SJCRH30 (cell line): ENCODE results near the gene PELO. TPM values are rescaled to one million over a fixed set of nuclear protein-coding genes. Genes with fewer than 3 reads are reported as not detected.

Experiments used
- DNase-seq, 2 experiments: peaks; one replicate each; pipeline ENCODE4 v3.0.0-alpha.2; 2015 to 2020
- H3K27ac ChIP-seq: fragments of 250-450 bp; sonication (Bioruptor Pico); 2 replicates; pipeline ENCODE4 v1.5.1; 2020; ENCODE audit warnings: mild to moderate bottlenecking, moderate library complexity
- H3K27me3 ChIP-seq: fragments of 250-450 bp; sonication (Bioruptor Pico); 2 replicates; pipeline ENCODE4 v1.5.1; 2020; ENCODE audit warnings: mild to moderate bottlenecking, moderate library complexity
- H3K36me3 ChIP-seq: fragments of 250-450 bp; sonication (Bioruptor Pico); 2 replicates; pipeline ENCODE4 v1.5.1; 2020; ENCODE audit warnings: mild to moderate bottlenecking, moderate library complexity
- H3K4me1 ChIP-seq: fragments of 250-450 bp; sonication (Bioruptor Pico); 2 replicates; pipeline ENCODE4 v1.5.1; 2020; ENCODE audit warnings: mild to moderate bottlenecking, moderate library complexity
- H3K4me3 ChIP-seq: fragments of 250-450 bp; sonication (Bioruptor Pico); 2 replicates; pipeline ENCODE4 v1.5.1; 2020; ENCODE audit warnings: mild to moderate bottlenecking, moderate library complexity
- H3K9me3 ChIP-seq: fragments of 250-450 bp; sonication (Bioruptor Pico); replicated peaks from 2 replicates; pipeline ENCODE4 v1.5.1; 2020; ENCODE audit warnings: mild to moderate bottlenecking, moderate library complexity
- total RNA-seq: library from RNA; depleted of rRNA; stranded (reverse); fragments of >200 nt; shearing (Covaris generic); gene quantifications from 2 replicates; pipeline ENCODE4 v1.2.3, GENCODE V29; 2014

The PELO gene
- total RNA-seq, 1 experiment from 2014 or later, result 17.0 TPM

DNA sequence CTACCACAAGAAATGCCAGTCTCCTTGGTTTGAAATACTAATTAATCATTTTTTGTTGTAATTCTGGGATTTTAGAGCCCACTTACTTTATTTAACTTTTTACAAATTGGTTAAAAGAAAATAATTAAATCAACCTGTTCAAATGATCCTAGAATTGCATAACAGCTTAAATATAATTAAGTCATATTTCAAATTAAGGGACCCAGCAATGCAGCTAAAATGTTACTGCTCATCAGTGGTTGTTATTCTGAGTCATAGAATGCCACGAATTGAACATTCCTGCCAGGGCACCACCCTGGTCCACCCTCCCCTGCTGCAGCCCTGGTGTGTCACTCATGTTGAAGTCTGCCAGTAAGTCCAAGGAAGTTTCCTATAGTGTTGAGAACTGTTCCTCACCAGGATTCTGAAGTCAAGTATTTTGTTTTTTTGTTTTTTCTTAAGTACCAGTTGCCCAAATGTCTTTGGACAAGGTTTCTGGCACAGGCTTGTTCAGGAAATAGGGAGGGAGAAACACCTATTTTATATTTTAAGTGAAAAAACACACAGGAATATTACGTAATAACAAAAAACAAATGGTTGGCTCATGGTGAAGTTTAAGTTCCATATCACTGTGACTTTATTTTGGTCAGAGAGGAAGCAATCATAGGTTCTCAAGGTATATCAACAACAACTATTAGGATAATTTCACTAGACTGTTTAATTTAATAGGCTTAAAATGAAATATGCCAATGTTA, 4.3 kb upstream of the PELO start:
- Histone ChIP-seq H3K4me3 (no peak overlapping the region), H3K27me3 (no peaks in the 10 kb centered on the region), H3K9me3 (no peaks in the 10 kb centered on the region), H3K27ac (no peak overlapping the region), H3K4me1 (no peaks in the 10 kb centered on the region), H3K36me3 (no peaks in the 10 kb centered on the region)
- DNase-seq, result peak in 1 of 2 experiments; percentile 2

DNA sequence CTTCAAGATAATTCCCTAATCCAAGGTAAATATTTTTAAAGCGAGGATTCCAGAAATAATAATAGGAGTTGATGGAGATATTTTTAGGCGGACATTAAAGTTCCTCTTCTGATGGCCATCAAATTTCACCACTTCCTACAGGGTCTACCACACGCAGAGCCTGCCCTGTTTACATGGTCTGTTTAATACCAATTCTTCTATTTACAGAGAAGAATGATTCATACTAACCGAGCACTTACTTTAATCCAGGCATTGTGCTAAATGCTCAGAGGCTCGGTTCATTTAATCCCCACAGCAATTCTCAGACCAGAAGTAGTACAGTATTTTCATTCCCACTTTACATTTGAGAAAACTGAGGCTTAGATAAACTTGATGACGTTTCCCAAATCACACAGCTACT, 3.0 kb upstream of the PELO start:
- Histone ChIP-seq H3K27me3 (no peaks in the 10 kb centered on the region), H3K36me3 (no peaks in the 10 kb centered on the region)
- DNase-seq, result peak in 1 of 2 experiments; percentile 12

DNA sequence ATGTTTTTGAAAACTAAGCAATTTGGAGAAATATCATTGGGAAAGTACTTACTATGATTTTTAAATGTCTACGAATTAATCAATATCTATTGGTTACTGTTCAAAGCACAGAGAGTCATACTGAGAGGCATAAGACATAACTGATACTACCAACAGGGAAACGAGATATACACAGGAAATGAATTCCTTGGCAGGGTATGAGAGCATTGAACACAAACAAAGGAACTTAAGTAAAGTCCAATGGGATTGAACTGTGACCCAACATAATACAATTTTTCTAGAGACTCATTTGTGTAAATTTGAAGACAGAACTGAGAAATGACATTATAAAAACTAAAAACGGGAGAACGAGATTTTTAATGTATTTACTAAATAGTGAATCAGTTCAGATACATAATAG, 1.3 kb upstream of the PELO start:
- Histone ChIP-seq H3K27ac (no peak overlapping the region), H3K27me3 (no peaks in the 10 kb centered on the region), H3K4me3 (no peak overlapping the region), H3K4me1 (no peaks in the 10 kb centered on the region), H3K9me3 (no peaks in the 10 kb centered on the region), H3K36me3 (no peaks in the 10 kb centered on the region)
- DNase-seq, result no peak

More for the DNA sequence above, 3.0 kb upstream of the PELO start:
- no peaks in the 10 kb centered on the region for H3K9me3 ChIP-seq
- H3K27ac ChIP-seq, result no peak overlapping the region
- H3K4me1 ChIP-seq, result no peaks in the 10 kb centered on the region
- no peak overlapping the region for H3K4me3 ChIP-seq

GRCh38 chr5:52786949-52787599, 642 bp upstream of the PELO start:
- Histone ChIP-seq H3K4me3 (peak overlapping the region; percentile 59), H3K27ac (peak overlapping the region; percentile 55; the same call in 1 of the 2 replicates)
- peak; percentile 4 to 34 for DNase-seq

DNA sequence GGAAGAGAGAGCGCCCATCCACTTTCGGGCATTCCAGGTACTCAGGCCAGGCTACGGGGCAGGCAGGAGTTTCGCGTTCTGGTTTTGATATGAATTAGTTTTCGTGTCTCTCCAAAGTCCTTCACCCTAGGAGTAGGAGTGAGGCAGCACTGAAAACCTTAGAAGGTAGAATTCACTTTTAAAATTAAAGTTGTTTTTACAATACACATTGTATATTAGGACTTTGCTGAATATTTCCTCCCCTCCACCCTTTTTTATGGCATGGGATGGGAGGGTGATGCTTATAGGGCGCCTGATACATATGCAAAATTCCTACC, 747 bp downstream of the PELO start:
- H3K27me3 ChIP-seq, result no peaks in the 10 kb centered on the region
- H3K4me1 ChIP-seq, result no peaks in the 10 kb centered on the region
- no peak for DNase-seq
- no peaks in the 10 kb centered on the region for H3K36me3 ChIP-seq
- H3K27ac ChIP-seq, result peak overlapping the region; percentile 55
- H3K9me3 ChIP-seq, result no peaks in the 10 kb centered on the region
- H3K4me3 ChIP-seq, result peak overlapping the region; percentile 59

More at GRCh38 chr5:52786949-52787599, 642 bp upstream of the PELO start:
- H3K27me3 ChIP-seq, result no peaks in the 10 kb centered on the region
- no peaks in the 10 kb centered on the region for H3K4me1 ChIP-seq
- no peaks in the 10 kb centered on the region for H3K36me3 ChIP-seq
- no peaks in the 10 kb centered on the region for H3K9me3 ChIP-seq

DNA sequence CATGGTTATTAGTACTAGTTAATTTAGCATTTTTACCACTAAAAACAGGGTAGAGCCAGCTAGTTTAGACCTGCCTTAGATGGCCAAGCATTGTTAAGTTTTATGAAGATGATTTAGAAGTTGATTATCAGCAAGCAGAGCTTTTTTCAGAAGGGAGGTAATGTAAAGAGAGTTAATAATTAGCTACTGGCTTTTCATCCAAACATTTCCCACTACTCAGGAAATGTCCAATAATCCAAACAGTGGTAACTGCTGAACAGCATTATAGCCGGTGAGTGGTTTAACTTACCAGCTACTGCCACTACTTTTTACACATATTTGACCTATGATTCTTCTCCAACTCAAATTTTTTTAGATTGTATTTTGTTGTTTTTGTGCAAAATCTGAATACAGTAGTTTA, 1.7 kb downstream of the PELO start:
- H3K4me3 ChIP-seq, result peak overlapping the region; percentile 59
- no peak for DNase-seq
- no peaks in the 10 kb centered on the region for H3K36me3 ChIP-seq
- H3K27me3 ChIP-seq, result no peaks in the 10 kb centered on the region
- H3K27ac ChIP-seq, result no peak overlapping the region
- H3K9me3 ChIP-seq, result no peaks in the 10 kb centered on the region
- no peaks in the 10 kb centered on the region for H3K4me1 ChIP-seq

GRCh38 chr5:52789851-52790250, 2.1 kb downstream of the PELO start:
- DNase-seq, result no peak
- Histone ChIP-seq H3K27ac (no peak overlapping the region), H3K27me3 (no peaks in the 10 kb centered on the region), H3K4me1 (no peaks in the 10 kb centered on the region), H3K9me3 (no peaks in the 10 kb centered on the region), H3K4me3 (peak overlapping the region; percentile 59; the same call in 1 of the 2 replicates), H3K36me3 (no peaks in the 10 kb centered on the region)

DNA sequence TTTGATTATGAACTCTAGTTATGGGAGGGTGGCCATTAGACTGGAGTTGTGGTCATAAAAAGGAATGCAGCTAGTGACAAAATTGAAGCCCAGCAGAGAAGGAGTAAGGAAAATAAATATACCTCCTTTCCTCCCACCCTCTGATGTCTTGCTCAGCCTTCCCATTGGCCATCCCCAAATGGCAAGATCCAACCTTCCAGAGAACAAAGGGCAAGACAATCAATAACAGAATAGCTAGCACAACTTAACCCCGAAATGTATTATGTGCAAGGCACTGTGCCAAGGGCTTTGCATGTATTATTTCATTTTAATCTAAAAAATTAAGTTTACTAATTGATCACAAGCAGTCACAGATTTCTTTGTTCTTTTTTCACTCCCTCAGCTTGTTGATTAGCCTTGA, 3.6 kb downstream of the PELO start:
- no peaks in the 10 kb centered on the region for H3K27me3 ChIP-seq
- no peaks in the 10 kb centered on the region for H3K4me1 ChIP-seq
- no peak overlapping the region for H3K27ac ChIP-seq
- DNase-seq, result no peak
- H3K9me3 ChIP-seq, result no peaks in the 10 kb centered on the region
- H3K36me3 ChIP-seq, result no peaks in the 10 kb centered on the region
- H3K4me3 ChIP-seq, result no peak overlapping the region

DNA sequence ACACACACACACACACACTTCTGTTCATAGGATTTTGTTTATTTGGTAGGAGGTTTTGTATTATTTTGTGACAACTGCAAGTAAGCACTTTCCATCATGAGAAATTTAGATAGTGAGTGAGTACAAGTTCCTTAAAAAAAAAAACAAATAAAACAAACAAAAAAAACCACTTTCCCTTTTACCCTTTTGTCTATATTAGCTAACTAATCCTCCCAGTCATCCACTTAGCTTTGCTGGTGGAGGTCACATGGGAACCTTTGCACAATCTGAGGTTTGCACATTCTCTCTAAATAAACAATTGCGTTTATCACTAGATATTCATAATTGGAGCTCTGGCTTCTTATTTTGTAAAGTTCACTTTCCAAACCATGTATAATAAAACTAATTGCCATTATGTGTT, 6.8 kb downstream of the PELO start:
- H3K36me3 ChIP-seq, result no peaks in the 10 kb centered on the region
- no peak overlapping the region for H3K27ac ChIP-seq
- no peaks in the 10 kb centered on the region for H3K27me3 ChIP-seq
- no peak overlapping the region for H3K4me3 ChIP-seq
- no peaks in the 10 kb centered on the region for H3K9me3 ChIP-seq
- DNase-seq, result no peak
- H3K4me1 ChIP-seq, result no peaks in the 10 kb centered on the region; the same call in 1 of the 2 replicates

GRCh38 chr5:52796031-52796430, 8.3 kb downstream of the PELO start:
- Histone ChIP-seq H3K4me1 (no peaks in the 10 kb centered on the region; the same call in 1 of the 2 replicates), H3K36me3 (no peaks in the 10 kb centered on the region), H3K9me3 (no peaks in the 10 kb centered on the region), H3K27ac (no peak overlapping the region), H3K4me3 (no peak overlapping the region), H3K27me3 (no peaks in the 10 kb centered on the region)
- no peak for DNase-seq

DNA sequence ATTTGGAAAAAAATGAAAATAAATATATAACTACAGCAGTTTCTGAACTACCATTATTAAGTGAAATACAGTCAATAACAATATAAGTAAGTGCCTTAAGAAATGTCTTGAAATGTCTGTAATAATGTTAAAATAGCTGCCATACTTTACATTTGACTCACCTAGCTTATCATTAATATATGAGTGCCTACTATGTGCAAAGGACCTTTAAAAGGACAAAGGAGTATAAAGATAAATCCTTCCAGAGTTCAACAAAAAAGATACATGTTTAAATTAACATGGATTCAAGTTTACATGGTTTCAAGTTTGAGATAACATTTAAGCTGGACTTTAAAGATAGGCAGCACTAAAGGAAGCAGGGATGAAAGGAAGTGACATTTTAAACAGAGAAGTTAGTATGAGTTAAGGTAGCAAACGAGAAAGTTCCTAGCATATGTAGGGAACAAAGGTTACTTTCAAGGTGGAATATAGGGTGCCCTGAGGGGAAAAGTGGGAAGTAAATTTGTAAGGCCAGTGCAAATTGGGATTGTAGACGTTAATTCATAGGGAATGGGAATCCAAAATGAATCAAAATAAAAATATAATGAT, 8.9 kb downstream of the PELO start:
- no peak for DNase-seq
- H3K27me3 ChIP-seq, result no peaks in the 10 kb centered on the region
- no peak overlapping the region for H3K27ac ChIP-seq
- no peaks in the 10 kb centered on the region; the same call in 1 of the 2 replicates for H3K4me1 ChIP-seq
- H3K9me3 ChIP-seq, result no peaks in the 10 kb centered on the region
- H3K4me3 ChIP-seq, result no peak overlapping the region
- H3K36me3 ChIP-seq, result peaks cover under 1% of the 10 kb centered on the region; the same call in 1 of the 2 replicates

GRCh38 chr5:52798938-52799337, 11.2 kb downstream of the PELO start:
- Histone ChIP-seq H3K4me3 (peak overlapping the region; percentile 67), H3K4me1 (peaks cover 6% of the 10 kb centered on the region; the same call in 1 of the 2 replicates), H3K36me3 (peaks cover 19% of the 10 kb centered on the region), H3K9me3 (no peaks in the 10 kb centered on the region), H3K27me3 (no peaks in the 10 kb centered on the region), H3K27ac (peak overlapping the region; percentile 67)
- DNase-seq, result peak in 1 of 2 experiments; percentile 35

DNA sequence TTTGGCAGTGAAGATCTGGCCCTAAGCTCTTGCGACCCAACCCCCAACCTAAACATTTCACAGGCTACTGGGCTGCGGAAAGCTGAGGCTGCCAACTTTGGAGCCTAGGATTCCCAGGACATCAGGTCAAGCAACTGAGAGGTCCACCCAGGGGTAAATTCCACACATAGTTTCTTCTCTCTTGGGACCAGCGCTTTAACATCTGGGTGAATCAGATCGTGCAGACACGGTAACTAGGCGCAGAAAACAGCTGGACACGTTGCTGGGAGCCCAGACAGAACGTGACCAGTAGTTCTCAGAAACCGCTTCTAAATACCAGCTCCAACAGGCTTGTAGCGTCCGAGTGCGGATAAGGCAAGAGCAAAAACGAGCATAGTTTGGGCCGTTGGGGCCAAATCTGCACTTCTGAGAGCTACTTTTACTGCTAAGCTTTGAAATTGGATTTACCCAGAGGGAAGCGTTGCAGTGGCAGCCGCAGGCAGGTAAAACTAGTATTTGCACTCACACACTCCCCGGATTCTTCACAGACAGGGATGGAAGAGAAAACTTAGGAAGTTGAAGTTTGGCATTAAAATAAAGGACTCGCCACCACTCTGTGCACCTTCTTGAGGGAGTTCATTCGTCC, 11.8 kb downstream of the PELO start:
- peak; percentile 72 for DNase-seq
- H3K4me3 ChIP-seq, result peak overlapping the region; percentile 67
- H3K4me1 ChIP-seq, result peaks cover 6% of the 10 kb centered on the region; the same call in 1 of the 2 replicates
- peaks cover 24% of the 10 kb centered on the region for H3K36me3 ChIP-seq
- no peaks in the 10 kb centered on the region for H3K27me3 ChIP-seq
- no peaks in the 10 kb centered on the region for H3K9me3 ChIP-seq
- peak overlapping the region; percentile 67 for H3K27ac ChIP-seq

- peak overlapping the region; percentile 67 for H3K4me3 ChIP-seq
- no peaks in the 10 kb centered on the region for H3K27me3 ChIP-seq
- H3K9me3 ChIP-seq, result no peaks in the 10 kb centered on the region
- H3K36me3 ChIP-seq, result peaks cover 27% of the 10 kb centered on the region
- H3K27ac ChIP-seq, result peak overlapping the region; percentile 67
- DNase-seq, result peak; percentile 95 to 96
- H3K4me1 ChIP-seq, result peaks cover 6% of the 10 kb centered on the region; the same call in 1 of the 2 replicates
These were observed 12.3 kb downstream of the PELO start for GRCh38 chr5:52799983-52800393.
